GM19455 (cell line): ENCODE data around the gene MACO1.

ENCODE experiments used
- ATAC-seq: cut with Tn5 transposase; IDR thresholded peaks from one replicate; pipeline ENCODE4 v1.9.1; 2021; ENCODE audit not compliant: unreplicated experiment

Gene MACO1

DNA sequence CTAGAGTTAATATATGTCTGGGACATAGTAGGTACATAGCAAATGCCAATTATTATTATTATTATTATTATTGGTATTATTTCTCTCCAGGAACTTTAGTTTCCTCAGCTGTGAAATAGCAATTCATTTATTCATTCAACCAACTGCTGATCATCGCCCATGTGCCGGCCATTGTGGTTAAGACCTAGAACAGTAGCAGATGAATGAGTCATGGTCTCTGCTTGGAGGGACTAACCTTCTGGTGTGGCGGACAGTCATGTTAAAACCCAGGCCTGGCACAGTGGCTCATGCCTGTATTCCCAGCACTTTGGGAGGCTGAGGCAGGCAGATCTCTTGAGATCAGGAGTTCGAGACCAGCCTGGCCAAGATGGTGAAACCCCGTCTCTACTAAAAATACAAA, 88.9 kb downstream of the MACO1 start:
- ATAC-seq, result no peak

GRCh38 chr1:25520446-25521061, 89.9 kb downstream of the MACO1 start:
- ATAC-seq, result no peak

DNA sequence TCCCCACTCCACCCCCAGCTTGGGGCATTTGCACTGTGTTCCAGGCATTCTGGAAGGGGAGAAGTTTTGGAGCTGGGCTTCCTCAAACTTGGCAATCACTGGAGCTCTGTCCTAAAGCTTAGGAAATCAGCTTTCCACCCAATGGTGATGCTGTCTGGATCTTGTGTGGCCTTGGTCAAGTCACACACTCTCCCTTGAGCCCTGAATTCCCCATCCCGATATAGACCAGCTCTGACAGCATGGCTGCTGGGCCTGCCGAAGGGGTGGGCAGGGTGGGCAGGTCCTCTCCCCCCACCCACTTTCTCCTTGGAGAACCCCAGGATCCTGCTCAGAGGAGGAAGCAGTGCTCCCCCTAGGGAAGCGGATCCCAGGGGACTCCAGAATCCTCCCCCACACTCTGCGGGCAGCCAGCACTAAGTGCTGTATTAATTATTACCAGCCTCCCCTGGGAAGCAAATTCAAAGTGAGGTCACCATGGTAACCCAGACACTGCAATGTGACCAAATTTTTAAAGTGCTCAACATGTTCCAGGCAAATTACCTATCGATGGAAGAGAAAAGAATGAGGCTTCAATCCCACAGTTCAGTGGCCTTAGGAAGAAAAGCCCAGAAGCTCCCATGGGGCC, 91.4 kb downstream of the MACO1 start:
- ATAC-seq, result no peak

DNA sequence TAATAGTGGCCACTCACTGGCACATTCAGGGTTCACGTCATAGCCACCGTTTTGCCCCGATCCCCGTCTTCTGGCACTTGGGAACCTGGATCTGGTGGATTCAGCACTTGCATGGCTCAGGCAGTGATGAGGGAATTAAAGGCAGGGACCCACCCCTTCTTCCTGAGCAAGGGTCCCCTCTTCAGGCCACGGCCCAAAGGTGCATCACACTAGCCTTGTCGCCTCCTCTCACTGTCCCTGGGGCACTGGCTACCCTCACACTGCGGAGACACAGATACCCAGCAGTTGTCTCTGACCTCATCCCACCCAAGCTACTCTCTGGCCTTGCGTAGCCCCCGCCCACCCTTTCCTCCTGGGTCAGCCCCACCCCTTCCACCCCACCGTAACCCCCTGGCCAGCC, 92.8 kb downstream of the MACO1 start:
- no peak for ATAC-seq

DNA sequence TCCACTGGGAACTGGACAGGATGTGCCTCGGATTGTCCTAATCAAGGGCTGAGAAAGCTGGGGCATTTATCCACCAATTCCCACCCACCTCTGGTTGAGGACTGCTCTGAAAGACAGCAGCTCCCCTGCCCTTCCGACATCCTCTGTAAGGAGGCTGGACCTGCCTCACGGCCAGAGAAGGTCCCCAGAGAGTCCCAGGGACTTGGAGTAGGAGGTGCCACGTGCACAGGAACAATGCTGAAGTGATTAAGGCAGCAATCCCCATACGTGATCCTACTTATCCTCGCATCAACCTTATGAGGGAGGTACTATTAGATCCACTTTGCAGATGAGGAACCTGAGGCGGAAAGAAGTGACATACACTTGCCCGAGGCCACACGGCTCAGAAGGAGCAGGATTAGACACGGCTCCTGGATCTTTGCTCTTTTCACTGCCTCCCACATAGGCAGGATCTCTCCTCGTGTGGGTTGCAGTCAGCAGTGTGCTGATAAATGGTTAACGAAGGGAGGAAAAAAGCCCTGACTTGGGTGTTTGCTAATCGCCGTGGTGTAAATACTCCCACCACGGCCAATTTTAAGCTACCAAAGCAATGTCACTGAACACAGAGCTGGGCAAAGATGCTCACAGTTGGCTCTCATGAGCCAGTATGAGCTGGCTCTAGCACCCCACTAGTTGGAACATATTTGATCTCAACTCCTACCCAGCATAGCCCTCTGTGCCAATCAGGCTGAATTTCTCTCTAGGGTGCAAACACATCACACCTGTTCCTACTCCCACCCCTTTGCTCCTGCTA, 94.1 kb downstream of the MACO1 start:
- no peak for ATAC-seq

- ATAC-seq, result no peak
These were observed 94.6 kb downstream of the MACO1 start for GRCh38 chr1:25525361-25525688.

- no peak for ATAC-seq
These were observed 96.1 kb downstream of the MACO1 start for GRCh38 chr1:25526753-25527152.

DNA sequence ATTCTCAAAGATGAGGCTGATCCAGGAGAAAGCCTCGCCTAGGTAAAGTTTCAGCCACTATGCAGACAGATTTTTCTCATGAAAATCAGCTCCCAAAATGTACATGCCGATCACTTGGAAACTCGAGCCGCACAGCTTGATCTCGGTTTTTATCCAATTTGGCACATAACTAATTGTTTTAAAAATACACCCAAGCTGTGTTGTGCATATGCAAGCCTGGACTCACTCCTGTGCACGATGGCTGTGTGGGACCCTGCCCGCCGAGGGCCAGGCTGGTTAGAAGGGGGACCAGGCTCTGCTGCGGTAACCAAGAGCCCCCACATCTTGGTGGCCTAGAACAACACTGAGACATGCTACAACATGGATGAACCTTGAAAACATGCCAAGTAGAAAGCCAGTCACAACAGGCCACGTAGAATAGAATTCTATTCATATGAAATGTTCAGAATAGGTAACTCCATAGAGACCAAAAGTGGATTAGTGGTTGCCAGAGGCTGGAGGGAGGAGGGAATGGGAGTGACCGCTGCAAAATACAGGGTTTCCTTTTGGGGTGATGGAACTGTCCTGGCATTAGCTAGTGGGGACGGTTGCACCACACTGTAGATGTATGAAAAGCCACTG, 96.6 kb downstream of the MACO1 start:
- no peak for ATAC-seq

GRCh38 chr1:25527946-25528595, 97.4 kb downstream of the MACO1 start:
- no peak for ATAC-seq

GRCh38 chr1:25528881-25529517, 98.3 kb downstream of the MACO1 start:
- no peak for ATAC-seq

- ATAC-seq, result no peak
These were observed 99.0 kb downstream of the MACO1 start for GRCh38 chr1:25529518-25530185.

DNA sequence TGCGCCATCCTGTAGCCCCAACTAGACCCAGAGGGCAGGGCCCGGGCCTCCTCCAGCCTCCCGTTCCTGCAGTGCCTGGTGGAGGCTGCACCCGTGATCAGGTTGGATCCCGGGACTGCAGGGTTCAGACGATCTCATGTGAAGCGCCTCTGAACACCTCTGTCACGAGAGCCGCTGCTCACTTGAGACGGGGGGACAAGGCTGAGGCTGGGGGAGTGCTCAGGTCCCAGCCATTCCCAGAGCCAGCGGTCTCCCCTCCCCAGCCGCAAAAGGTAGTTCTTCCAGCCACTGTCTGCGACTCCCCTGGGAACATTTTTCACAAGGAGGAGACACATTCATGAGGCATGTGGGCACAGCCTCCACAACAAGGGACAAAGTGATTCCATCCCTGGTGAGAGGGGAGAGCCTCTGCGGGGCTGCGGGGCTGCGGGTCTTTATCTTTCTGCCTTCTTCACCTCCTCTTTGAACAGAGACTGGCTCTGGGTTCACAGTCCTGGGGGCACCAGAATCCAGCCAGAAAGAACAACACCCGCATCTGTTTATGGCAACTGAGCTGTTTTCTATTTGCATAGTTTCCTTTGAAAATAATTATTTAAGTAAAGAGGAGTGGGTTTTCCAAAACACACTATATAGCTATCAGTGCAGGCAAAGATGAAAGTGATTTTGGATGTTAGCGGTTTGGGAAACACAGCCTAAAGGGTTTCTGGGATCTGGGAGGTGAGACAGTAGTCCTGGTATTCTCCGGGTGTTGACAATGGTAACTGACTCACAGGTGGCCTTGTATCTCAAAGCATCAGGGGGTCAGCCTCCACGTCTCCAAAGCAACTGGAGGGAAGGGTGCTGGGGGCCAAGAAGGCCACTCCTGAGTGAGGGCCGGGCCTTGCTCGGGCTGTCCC, 99.7 kb downstream of the MACO1 start:
- no peak for ATAC-seq

DNA sequence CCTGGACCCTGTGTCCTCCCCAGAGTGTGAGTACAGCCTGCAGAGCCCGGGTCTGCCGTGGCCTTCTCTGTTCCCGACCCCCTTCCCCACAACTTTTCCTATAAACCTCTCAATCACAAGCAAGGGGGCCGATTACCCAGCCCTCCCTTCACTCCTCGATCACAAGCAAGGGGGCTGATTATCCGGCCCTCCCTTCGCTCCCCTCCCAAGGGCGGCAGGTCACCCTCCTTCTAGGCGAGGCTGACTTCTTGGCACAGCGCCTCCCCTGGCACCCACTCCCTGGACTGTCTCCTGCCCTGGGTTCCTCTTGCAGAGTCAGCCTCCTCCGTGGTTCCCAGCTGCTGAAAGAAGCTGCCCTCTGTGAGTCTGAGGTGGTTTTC, 100.4 kb downstream of the MACO1 start:
- ATAC-seq, result no peak

DNA sequence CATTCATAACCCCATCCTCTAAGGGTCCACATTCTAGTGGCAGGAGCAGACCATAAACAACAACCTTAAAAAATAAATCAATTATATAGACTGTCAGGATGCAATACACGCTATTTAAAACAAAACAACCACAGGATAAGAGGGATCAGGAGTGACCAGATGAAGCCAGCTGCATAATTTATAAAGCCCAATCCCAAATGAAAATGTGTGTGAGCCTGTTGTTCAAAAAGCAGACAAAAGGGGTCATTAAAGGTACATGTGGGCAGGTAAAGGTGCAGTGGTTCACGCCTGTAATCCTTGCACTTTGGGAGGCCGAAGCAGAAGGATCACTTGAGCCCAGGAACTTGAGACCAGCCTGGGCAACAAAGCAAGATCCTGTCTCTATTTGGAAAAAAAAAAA, 102.3 kb downstream of the MACO1 start:
- no peak for ATAC-seq

- no peak for ATAC-seq
These were observed 103.2 kb downstream of the MACO1 start for GRCh38 chr1:25533775-25534409.

GRCh38 chr1:25534410-25534788, 103.7 kb downstream of the MACO1 start:
- ATAC-seq, result no peak

DNA sequence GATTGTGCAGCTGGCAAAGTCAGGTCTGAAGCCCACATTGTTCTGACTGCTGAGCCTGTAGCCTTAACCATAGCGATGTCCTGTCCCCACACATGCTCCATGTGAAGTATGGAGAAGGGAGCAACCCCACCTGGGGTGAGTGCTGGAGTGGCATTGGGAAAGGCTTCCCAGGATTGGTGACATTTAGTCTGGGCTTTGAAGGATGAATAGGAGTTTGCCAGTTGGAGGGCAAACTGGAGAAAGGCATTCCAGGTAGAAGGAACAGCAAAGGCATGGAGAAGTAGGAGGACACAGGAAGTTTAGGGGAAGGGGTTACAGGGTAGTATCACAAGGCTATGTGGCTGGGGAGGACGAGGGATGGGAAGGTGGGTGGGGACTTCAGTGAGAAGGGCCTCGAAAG, 105.4 kb downstream of the MACO1 start:
- no peak for ATAC-seq

- ATAC-seq, result no peak
These were observed 106.6 kb downstream of the MACO1 start for GRCh38 chr1:25537153-25537831.
